Esophagus muscularis mucosa (tissue), 4 donors: ENCODE measurements around the gene ADAMTS17. TPM values are rescaled to one million over a fixed set of nuclear protein-coding genes. Genes with fewer than 3 reads are reported as not detected.

Experiments
- DNase-seq: peaks from one replicate; pipeline ENCODE4 v3.0.0-alpha.2; 2017; ENCODE audit errors: extremely low spot score
- H3K27ac ChIP-seq, 4 donors: fragments of 200-600 bp; sonication (generic); replicated peaks in 1 of 4; 1 replicate in 3 of 4; 2 replicates in 1 of 4; pipeline ENCODE4 v1.5.1; 2016 to 2019; ENCODE audit warnings: mild to moderate bottlenecking in 1 of 4
- H3K27me3 ChIP-seq, 4 donors: fragments of 200-600 bp; sonication (generic); one replicate each; pipeline versions ENCODE4 v1.5.1 to v1.6.0; 2016 to 2019
- H3K36me3 ChIP-seq, 4 donors: fragments of 200-600 bp; sonication (generic); one replicate each; pipeline ENCODE4 v1.5.1; 2016 to 2019
- H3K4me1 ChIP-seq, 4 donors: fragments of 200-600 bp; sonication (generic); one replicate each; pipeline ENCODE4 v1.5.1; 2016 to 2019
- H3K4me3 ChIP-seq, 4 donors: fragments of 200-600 bp; sonication (generic); 1 replicate in 2 of 4; 2 replicates in 2 of 4; pipeline ENCODE4 v1.5.1; 2016 to 2019; ENCODE audit warnings: mild to moderate bottlenecking in 4 of 4, moderate library complexity in 1 of 4
- H3K9me3 ChIP-seq, 4 donors: fragments of 200-600 bp; sonication (generic); 1 replicate in 3 of 4; 2 replicates in 1 of 4; pipeline ENCODE4 v1.5.1; 2016 to 2019
- EP300 ChIP-seq: sonication (generic); formaldehyde crosslinking; IDR thresholded peaks from one replicate; pipeline ENCODE4 v1.6.1; 2017; ENCODE audit warnings: antibody characterized with exemption
- POLR2A ChIP-seq: fragments of 450-650 bp; IDR thresholded peaks from one replicate; pipeline ENCODE4 v1.6.1; 2017; ENCODE audit warnings: antibody characterized with exemption, moderate library complexity, mild to moderate bottlenecking, low read depth
- POLR2AphosphoS5 ChIP-seq, 2 donors: sonication (generic); formaldehyde crosslinking; IDR thresholded peaks; one replicate each; pipeline ENCODE4 v1.6.1; 2017; ENCODE audit warnings: antibody characterized with exemption in 2 of 2
- WGBS: methylation state at CpG from one replicate; pipeline ENCODE4 v1.1.5; 2018; 5-methylcytosine and 5-hydroxymethylcytosine counted together
- intact Hi-C: fragments of 100-400 bp; cut with DNase I; formaldehyde crosslinking; loops from one replicate; pipeline ENCODE4 v1.15.1; 2023
- total RNA-seq, 4 donors: library from RNA; depleted of rRNA; stranded (reverse); fragments of >200 nt; gene quantifications; one replicate each; pipeline versions ENCODE4 v1.1.0 to v1.2.1, GENCODE V29; 2016
- TF ChIP-seq, protein P1 (sequence below), 3 experiments: fragments of 200-600 bp in 2 of 3; fragments of 450-650 bp in 1 of 3; sonication (generic) in 2 of 3; IDR thresholded peaks; one replicate each; pipeline ENCODE4 v1.5.1; 2017 to 2019; ENCODE audit warnings: antibody characterized with exemption in 3 of 3, mild to moderate bottlenecking in 2 of 3, moderate library complexity in 1 of 3

The ADAMTS17 gene
- total RNA-seq, 4 donors from 2014 or later: 5.3 to 12.0 (median 6.6) TPM

DNA sequence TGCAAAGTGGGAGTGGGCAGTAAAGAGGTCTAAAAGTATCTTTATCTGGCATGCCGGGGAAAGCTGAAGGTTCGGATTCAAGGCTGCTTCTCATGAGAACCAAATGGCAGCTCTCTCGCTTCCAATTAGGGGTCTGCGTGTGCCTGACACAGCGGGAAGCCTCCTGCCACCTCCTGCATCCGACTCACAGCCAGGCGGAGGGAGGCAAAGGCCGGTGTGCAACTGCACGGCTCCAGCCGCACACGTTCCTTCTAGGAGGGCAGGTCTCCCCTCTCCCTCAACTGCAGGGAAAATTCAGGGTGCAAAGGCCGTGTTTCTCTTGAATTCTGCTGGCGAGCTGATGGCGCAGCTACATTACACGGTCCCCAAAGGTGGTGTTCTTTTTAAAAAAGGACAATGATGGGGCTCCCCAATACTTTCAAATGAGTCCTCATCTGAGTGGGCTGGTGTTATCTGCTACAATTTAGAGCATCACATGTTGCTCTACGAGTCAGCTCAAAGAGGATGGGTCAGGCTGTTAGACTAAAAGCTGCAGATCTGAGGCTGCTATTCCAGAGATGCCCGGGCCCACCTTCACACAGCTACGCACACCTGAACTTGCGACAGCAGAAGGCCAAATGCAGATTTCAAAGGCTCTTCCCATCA lies 226.6 kb downstream of the ADAMTS17 start:
- WGBS: 93% methylated on average over 19 of the region's 19 CpGs
- H3K27me3 ChIP-seq: no peaks in the 10 kb centered on the region
- H3K36me3 ChIP-seq: no peaks in the 10 kb centered on the region
- no peak overlapping the region for H3K4me3 ChIP-seq
- H3K4me1 ChIP-seq: peaks cover 55 to 64% (median 60%) of the 10 kb centered on the region in 4 donors
- intact Hi-C loops: no loop called here
- peak overlapping the region; percentile 65 to 81 (median 74) for H3K27ac ChIP-seq
- TF ChIP-seq POLR2A (no peak), EP300 (no peak), POLR2AphosphoS5 (IDR thresholded peaks at IDR 0.05) (no peak)
- TF ChIP-seq, protein P1, sequence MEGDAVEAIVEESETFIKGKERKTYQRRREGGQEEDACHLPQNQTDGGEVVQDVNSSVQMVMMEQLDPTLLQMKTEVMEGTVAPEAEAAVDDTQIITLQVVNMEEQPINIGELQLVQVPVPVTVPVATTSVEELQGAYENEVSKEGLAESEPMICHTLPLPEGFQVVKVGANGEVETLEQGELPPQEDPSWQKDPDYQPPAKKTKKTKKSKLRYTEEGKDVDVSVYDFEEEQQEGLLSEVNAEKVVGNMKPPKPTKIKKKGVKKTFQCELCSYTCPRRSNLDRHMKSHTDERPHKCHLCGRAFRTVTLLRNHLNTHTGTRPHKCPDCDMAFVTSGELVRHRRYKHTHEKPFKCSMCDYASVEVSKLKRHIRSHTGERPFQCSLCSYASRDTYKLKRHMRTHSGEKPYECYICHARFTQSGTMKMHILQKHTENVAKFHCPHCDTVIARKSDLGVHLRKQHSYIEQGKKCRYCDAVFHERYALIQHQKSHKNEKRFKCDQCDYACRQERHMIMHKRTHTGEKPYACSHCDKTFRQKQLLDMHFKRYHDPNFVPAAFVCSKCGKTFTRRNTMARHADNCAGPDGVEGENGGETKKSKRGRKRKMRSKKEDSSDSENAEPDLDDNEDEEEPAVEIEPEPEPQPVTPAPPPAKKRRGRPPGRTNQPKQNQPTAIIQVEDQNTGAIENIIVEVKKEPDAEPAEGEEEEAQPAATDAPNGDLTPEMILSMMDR (IDR thresholded peaks at IDR 0.05): no peak
- H3K9me3 ChIP-seq: peaks cover 0 to 2% (median 0%) of the 10 kb centered on the region in 4 donors
- DNase-seq: no peak

DNA sequence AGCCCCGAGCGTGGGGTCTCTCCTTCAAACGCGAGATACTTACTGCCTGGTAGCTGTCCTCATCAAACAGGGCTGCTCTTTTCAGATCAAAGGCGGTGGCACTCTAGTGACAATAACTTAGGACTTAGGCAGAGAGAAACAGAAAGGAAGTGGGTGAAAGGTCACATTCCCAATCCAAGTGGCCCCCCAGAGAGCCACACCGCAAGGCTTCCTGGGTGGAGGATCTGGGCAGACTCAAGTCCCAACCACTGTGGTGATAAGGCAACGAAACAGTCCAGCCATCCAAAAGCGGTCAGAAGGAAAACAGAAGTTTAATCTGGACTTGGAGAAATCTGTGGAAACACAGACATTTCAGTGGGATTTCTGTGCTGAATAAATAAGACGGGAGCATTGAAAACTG lies 227.2 kb downstream of the ADAMTS17 start:
- 63% methylated on average over 9 of the region's 9 CpGs for WGBS

DNA sequence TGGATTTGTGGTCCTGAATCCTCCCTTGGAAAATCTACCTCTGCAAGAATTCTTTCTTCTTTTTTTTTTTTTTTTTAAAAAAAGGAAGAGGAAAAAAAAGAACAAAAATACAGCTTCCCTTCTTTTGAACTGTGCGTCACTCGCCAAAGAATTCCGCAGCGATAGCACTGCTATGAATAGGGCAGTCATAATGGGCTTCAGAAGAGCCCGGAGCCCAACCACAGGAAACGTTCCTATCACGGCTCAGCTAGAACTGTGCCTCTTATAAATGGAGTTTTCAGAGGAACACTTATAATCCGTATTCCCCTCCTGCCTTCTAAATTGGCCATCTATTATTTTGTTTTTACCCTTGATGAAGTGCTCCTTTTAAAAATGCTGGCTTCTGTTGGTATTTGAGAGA lies 227.7 kb downstream of the ADAMTS17 start:
- DNase-seq: no peak
- peaks cover 55 to 64% (median 60%) of the 10 kb centered on the region in 4 donors for H3K4me1 ChIP-seq
- TF ChIP-seq, protein P1 (IDR thresholded peaks at IDR 0.05): no peak
- TF ChIP-seq EP300 (no peak), POLR2AphosphoS5 (IDR thresholded peaks at IDR 0.05) (peak; percentile 50 to 60)
- 35% methylated on average over 8 of the region's 8 CpGs for WGBS
- H3K9me3 ChIP-seq: no peaks in the 10 kb centered on the region
- peak overlapping the region; percentile 8 to 38 (median 32) for H3K4me3 ChIP-seq
- no peaks in the 10 kb centered on the region for H3K27me3 ChIP-seq
- intact Hi-C loops: no loop called here
- no peaks in the 10 kb centered on the region for H3K36me3 ChIP-seq
- H3K27ac ChIP-seq: peak overlapping the region; percentile 65 to 81 (median 74)

More for the DNA sequence above, 227.2 kb downstream of the ADAMTS17 start:
- peaks cover 55 to 64% (median 60%) of the 10 kb centered on the region in 4 donors for H3K4me1 ChIP-seq
- DNase-seq: no peak
- no peaks in the 10 kb centered on the region for H3K27me3 ChIP-seq
- no peak for TF ChIP-seq POLR2A
- no peak for TF ChIP-seq POLR2AphosphoS5 (IDR thresholded peaks at IDR 0.05)
- no peak for TF ChIP-seq EP300
- TF ChIP-seq, protein P1 (IDR thresholded peaks at IDR 0.05): no peak
- intact Hi-C loops: no loop called here
- H3K9me3 ChIP-seq: no peaks in the 10 kb centered on the region
- H3K4me3 ChIP-seq: peak overlapping the region; percentile 8 to 38 (median 32)
- H3K27ac ChIP-seq: peak overlapping the region; percentile 65 to 81 (median 74)
- no peaks in the 10 kb centered on the region for H3K36me3 ChIP-seq

DNA sequence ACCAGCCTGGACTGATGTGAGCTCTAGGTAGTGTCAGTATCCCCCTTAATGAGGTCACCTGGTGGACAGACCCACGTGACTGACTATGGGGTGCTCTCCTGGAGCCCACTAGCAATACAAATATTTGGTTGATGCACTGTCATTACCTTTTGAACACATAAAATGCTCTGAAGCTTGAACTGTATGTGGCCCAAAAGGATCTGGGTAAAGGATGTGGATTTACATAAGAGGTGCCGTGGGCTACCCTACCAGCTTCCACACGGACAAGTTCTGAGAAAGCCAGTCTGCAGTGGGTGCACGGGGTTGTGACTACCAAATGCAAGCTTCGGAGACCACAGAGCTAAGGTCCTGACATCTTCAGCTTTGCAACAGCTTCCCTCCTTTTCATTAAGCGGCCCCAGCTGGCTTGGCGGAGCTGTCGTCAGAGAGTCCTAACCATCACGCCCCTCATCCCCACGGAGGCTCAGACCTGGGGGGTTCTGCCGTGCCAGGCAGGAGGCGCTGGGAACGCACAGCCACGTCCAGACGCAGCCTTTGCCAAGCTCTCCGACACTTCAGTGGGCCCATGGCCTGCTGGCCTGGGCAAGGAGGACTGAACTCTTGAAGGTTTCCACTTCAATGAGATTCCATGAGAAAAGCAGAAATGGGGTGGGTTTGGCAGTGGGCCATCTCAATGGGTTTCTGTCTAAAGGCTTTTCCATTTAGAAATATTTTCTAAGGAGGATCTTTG lies 228.3 kb downstream of the ADAMTS17 start:
- H3K27ac ChIP-seq: peak overlapping the region; percentile 65 to 81 (median 74)
- DNase-seq: no peak
- no peaks in the 10 kb centered on the region for H3K9me3 ChIP-seq
- peak overlapping the region in 1 of 4 donors; percentile 38 for H3K4me3 ChIP-seq
- H3K27me3 ChIP-seq: no peaks in the 10 kb centered on the region
- TF ChIP-seq POLR2AphosphoS5 (IDR thresholded peaks at IDR 0.05) (no peak), EP300 (no peak), POLR2A (no peak)
- TF ChIP-seq, protein P1 (IDR thresholded peaks at IDR 0.05): no peak
- intact Hi-C loops: no loop called here
- 62% methylated on average over 14 of the region's 16 CpGs for WGBS
- peaks cover 55 to 64% (median 60%) of the 10 kb centered on the region in 4 donors for H3K4me1 ChIP-seq
- H3K36me3 ChIP-seq: no peaks in the 10 kb centered on the region
